Measurements from ENCODE around the gene LCE1F. TPM values are rescaled to one million over a fixed set of nuclear protein-coding genes. Genes with fewer than 3 reads are reported as not detected.

The LCE1F gene
- total RNA-seq = not detected

DNA sequence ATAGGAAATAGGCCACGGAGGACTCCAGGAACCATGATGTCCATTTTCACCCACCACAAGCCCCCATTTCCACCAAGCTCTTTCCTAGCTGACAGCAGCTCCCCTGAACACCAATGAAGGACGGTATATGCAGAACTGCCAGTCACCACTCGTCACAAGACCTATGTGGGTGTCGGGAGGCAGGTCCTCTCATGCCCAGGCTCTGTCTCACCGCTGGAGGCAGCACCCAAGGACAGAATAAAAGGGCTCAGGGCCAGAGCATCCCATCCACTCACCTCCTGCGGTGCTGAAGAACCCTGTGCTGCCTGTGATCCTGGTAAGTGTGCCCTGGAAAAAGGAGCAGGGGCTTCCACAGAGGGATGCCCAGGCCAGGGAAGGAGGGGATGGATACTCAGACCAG is at the start of gene LCE1F:
LCE1F (plus strand) TSS at position 266 of the 400 bp plus-strand sequence. CDS start 1,232 bp downstream, outside the sequence.
- DNase-seq = no peak
- no peak within 1 kb of the TSS for H3K4me3 Mint-ChIP-seq
- no peaks in the 10 kb centered on the region for H3K36me3 Mint-ChIP-seq (ENCODE audit: insufficient read depth)
- no peaks in the 10 kb centered on the region for H3K4me1 Mint-ChIP-seq (ENCODE audit: low read depth)
- H3K9me3 Mint-ChIP-seq = no peaks in the 10 kb centered on the region
- ATAC-seq = no peak
- H3K27me3 Mint-ChIP-seq (ENCODE audit: low read depth) = peaks cover 30% of the 10 kb centered on the region

GRCh38 chr1:152725261-152725660 is 49.7 kb upstream of the LCE1F start:
- Mint-ChIP-seq H3K27me3 (ENCODE audit: low read depth) (peaks cover 11% of the 10 kb centered on the region), H3K4me1 (ENCODE audit: low read depth) (no peaks in the 10 kb centered on the region), H3K4me3 (no peak overlapping the region), H3K9me3 (no peaks in the 10 kb centered on the region), H3K36me3 (ENCODE audit: insufficient read depth) (no peaks in the 10 kb centered on the region)
- ATAC-seq (no peak), DNase-seq (no peak)

GRCh38 chr1:152728986-152729385 is 46.0 kb upstream of the LCE1F start:
- DNase-seq = no peak
- Mint-ChIP-seq H3K9me3 (no peaks in the 10 kb centered on the region), H3K27me3 (ENCODE audit: low read depth) (peaks cover 16% of the 10 kb centered on the region), H3K36me3 (ENCODE audit: insufficient read depth) (no peaks in the 10 kb centered on the region), H3K4me1 (ENCODE audit: low read depth) (no peaks in the 10 kb centered on the region), H3K4me3 (no peak overlapping the region)
- no peak for ATAC-seq

DNA sequence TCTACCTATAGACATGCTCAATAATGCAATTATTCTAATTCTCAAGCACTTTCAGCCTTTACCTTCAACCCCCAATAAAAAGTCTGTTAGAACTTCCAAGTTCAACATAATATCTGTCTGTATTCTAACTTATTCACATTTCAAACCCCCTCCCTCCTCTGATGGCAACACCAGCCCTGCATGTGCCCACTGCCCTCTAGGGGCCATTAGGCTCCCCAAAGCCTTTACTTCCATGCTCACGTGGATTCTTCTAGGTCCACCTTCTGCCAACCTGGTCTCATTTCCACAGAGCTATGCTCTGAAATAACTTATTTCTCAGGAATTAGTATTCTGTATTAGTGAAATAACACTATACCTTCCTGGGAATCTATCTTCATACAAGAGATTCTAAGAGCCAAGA is 39.3 kb upstream of the LCE1F start:
- ATAC-seq (no peak), DNase-seq (no peak)
- Mint-ChIP-seq H3K9me3 (no peaks in the 10 kb centered on the region), H3K4me1 (ENCODE audit: low read depth) (no peaks in the 10 kb centered on the region), H3K4me3 (no peak overlapping the region), H3K36me3 (ENCODE audit: insufficient read depth) (no peaks in the 10 kb centered on the region), H3K27me3 (ENCODE audit: low read depth) (peaks cover 24% of the 10 kb centered on the region)

GRCh38 chr1:152737997-152738396 is 36.9 kb upstream of the LCE1F start:
- no peak for ATAC-seq
- DNase-seq = no peak
- H3K9me3 Mint-ChIP-seq = no peaks in the 10 kb centered on the region
- H3K4me3 Mint-ChIP-seq = no peak overlapping the region
- H3K4me1 Mint-ChIP-seq (ENCODE audit: low read depth) = no peaks in the 10 kb centered on the region
- peaks cover 20% of the 10 kb centered on the region for H3K27me3 Mint-ChIP-seq (ENCODE audit: low read depth)
- H3K36me3 Mint-ChIP-seq (ENCODE audit: insufficient read depth) = no peaks in the 10 kb centered on the region

DNA sequence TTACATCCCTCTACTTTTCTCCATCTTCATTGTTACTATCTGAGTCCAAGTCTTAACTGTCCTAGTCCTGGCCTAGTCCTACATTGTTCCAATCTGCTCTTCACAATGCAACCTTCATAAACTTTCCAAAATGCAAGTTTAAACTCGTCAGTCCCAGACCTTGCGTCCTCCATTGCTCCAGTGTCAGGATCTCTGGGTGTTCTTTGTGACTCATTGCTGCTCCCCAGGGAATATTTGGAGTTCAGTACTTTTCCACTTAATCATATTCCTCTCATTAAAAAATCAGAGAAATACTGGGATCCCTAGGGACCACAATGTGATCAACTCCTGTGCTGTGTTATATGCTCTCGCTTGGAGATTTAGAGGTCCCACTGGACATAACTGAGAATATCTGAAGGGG is 35.1 kb upstream of the LCE1F start:
- peaks cover 27% of the 10 kb centered on the region for H3K27me3 Mint-ChIP-seq (ENCODE audit: low read depth)

GRCh38 chr1:152741656-152742055 is 33.3 kb upstream of the LCE1F start:
- no peak for ATAC-seq

More for the DNA sequence above, 35.1 kb upstream of the LCE1F start:
- H3K36me3 Mint-ChIP-seq (ENCODE audit: insufficient read depth) = no peaks in the 10 kb centered on the region
- DNase-seq (no peak), ATAC-seq (no peak)
- H3K4me3 Mint-ChIP-seq = no peak overlapping the region
- no peaks in the 10 kb centered on the region for H3K9me3 Mint-ChIP-seq
- no peaks in the 10 kb centered on the region for H3K4me1 Mint-ChIP-seq (ENCODE audit: low read depth)

DNA sequence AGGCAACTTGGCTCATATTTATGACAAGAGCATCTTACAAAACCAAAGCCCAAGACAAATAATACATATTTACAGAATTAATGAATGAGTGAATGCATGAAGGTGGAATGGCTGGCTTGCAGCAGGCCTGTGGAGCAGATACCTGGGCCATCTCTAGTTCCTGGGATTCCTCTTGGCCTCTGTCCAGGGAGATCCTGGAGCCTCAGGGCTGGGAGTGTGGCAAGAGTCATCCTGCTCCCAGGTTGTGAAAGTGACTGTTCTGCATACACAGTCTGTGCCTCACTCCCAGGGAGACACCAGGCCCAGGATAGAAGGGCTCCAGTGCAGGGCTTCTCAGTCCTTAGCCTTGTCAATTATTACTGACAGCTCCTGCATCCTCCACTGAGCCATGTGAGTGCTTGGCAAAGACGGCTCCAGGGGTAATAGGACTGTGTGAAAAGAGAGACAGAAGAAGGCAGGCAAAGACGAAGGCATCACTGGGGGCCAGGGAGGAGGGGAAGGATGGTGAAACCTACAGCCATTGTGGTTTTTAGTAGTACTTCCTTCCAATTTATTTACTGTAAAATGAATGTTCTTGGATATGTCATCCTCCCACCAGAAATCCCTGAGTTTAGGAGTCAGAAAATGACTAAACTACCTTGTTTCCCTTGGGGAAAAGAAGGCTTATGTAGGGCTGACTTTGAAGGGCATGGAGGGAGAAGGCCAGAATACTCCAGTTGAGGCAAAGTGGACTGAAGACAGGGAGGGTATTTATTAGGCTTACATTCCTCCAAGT is 31.4 kb upstream of the LCE1F start:
- no peak for DNase-seq
- H3K27me3 Mint-ChIP-seq (ENCODE audit: low read depth) = peaks cover 20% of the 10 kb centered on the region
- H3K4me3 Mint-ChIP-seq = no peak overlapping the region
- H3K9me3 Mint-ChIP-seq = no peaks in the 10 kb centered on the region
- H3K4me1 Mint-ChIP-seq (ENCODE audit: low read depth) = no peaks in the 10 kb centered on the region
- H3K36me3 Mint-ChIP-seq (ENCODE audit: insufficient read depth) = no peaks in the 10 kb centered on the region
- no peak for ATAC-seq

More at GRCh38 chr1:152741656-152742055, 33.3 kb upstream of the LCE1F start:
- H3K36me3 Mint-ChIP-seq (ENCODE audit: insufficient read depth) = no peaks in the 10 kb centered on the region
- H3K27me3 Mint-ChIP-seq (ENCODE audit: low read depth) = peaks cover 22% of the 10 kb centered on the region
- no peak for DNase-seq
- no peak overlapping the region for H3K4me3 Mint-ChIP-seq
- no peaks in the 10 kb centered on the region for H3K4me1 Mint-ChIP-seq (ENCODE audit: low read depth)
- H3K9me3 Mint-ChIP-seq = no peaks in the 10 kb centered on the region

DNA sequence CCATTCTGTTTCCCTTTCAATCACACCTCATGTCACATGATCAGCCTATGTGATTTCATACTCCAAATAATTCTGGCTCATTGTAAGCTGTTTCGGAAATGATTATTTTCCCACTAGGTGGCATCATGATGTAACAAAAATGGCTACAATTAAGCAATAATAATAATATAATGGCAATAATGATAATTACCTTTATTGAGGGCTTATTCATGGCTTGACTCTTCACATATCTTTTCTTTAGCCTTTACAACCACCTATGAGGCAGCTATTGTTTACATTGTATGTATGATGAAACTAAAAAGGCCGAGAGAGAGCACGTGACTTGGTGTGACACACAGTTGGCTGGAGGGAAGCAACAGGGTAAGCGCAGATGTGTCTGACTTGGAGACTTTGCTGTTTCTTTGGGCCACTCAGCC is 29.6 kb upstream of the LCE1F start:
- no peaks in the 10 kb centered on the region for H3K4me1 Mint-ChIP-seq (ENCODE audit: low read depth)
- ATAC-seq = no peak
- H3K4me3 Mint-ChIP-seq = no peak overlapping the region
- peaks cover 24% of the 10 kb centered on the region for H3K27me3 Mint-ChIP-seq (ENCODE audit: low read depth)
- no peaks in the 10 kb centered on the region for H3K36me3 Mint-ChIP-seq (ENCODE audit: insufficient read depth)
- DNase-seq = no peak
- no peaks in the 10 kb centered on the region for H3K9me3 Mint-ChIP-seq

DNA sequence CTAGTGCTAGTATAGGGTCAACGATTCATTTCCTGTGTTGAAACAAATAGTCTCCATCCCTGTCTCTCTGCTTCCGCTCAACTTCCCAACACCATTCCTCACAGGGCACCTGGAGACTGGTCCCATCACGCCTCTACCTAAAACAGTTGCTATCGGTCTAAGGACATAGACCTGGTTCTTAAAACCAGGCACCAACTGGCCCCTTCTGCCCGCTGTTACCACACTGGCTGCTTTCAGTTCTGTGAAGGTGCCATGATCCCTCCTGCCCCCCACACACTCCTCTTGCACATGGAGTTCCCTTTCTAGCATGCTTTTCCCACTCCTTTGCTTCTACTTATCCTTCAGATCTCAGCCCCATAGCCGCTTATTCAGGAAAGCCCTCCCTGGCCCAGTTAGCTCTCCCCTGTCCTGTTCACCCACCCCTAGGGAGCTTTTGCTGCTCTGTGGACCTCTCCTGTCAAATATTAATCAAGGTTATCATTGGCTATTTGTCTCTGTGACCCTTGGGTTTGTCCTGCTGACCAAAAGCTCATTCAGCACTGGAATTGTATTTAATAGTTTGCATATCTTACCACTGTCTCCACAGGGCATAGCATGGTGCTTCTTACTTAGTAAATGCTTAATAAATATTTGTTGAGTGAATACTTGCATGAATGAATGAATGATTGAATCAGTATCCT is 29.0 kb upstream of the LCE1F start:
- peaks cover 29% of the 10 kb centered on the region for H3K27me3 Mint-ChIP-seq (ENCODE audit: low read depth)
- H3K4me3 Mint-ChIP-seq = no peak overlapping the region
- no peak for ATAC-seq
- no peaks in the 10 kb centered on the region for H3K9me3 Mint-ChIP-seq
- H3K36me3 Mint-ChIP-seq (ENCODE audit: insufficient read depth) = no peaks in the 10 kb centered on the region
- no peak for DNase-seq
- no peaks in the 10 kb centered on the region for H3K4me1 Mint-ChIP-seq (ENCODE audit: low read depth)

DNA sequence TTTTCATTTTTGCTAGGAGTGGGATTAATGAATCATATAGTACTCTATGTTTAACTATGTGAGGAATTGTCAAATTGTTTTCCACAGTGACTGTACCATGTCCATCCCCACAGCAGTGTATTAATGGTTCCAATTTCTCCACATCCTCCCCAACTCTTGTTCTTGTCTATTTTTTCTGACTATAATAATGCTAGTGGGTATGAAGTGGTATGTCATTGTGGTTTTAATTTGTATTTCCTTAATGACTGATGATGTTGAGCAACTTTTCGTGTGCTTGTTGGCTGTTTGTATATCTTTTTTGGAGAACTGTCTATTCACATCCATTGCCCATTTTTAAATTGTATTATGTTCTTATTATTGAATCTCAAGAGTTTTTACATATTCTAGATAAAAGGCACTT is 27.1 kb upstream of the LCE1F start:
- Mint-ChIP-seq H3K9me3 (no peaks in the 10 kb centered on the region), H3K4me3 (no peak overlapping the region), H3K27me3 (ENCODE audit: low read depth) (peaks cover 36% of the 10 kb centered on the region), H3K4me1 (ENCODE audit: low read depth) (no peaks in the 10 kb centered on the region), H3K36me3 (ENCODE audit: insufficient read depth) (no peaks in the 10 kb centered on the region)
- ATAC-seq = no peak
- DNase-seq = no peak

- Mint-ChIP-seq H3K36me3 (ENCODE audit: insufficient read depth) (no peaks in the 10 kb centered on the region), H3K27me3 (ENCODE audit: low read depth) (peaks cover 24% of the 10 kb centered on the region), H3K9me3 (no peaks in the 10 kb centered on the region), H3K4me1 (ENCODE audit: low read depth) (no peaks in the 10 kb centered on the region), H3K4me3 (no peak overlapping the region)
- no peak for DNase-seq
- ATAC-seq = peak; percentile 32 to 43
Observed at GRCh38 chr1:152752225-152752624, 22.7 kb upstream of the LCE1F start.

- no peaks in the 10 kb centered on the region for H3K4me1 Mint-ChIP-seq (ENCODE audit: low read depth)
- H3K4me3 Mint-ChIP-seq = no peak overlapping the region
- H3K9me3 Mint-ChIP-seq = no peaks in the 10 kb centered on the region
- peaks cover 22% of the 10 kb centered on the region for H3K27me3 Mint-ChIP-seq (ENCODE audit: low read depth)
- DNase-seq = no peak
- H3K36me3 Mint-ChIP-seq (ENCODE audit: insufficient read depth) = no peaks in the 10 kb centered on the region
- ATAC-seq = no peak
Observed at GRCh38 chr1:152753586-152753985, 21.4 kb upstream of the LCE1F start.

- Mint-ChIP-seq H3K4me1 (ENCODE audit: low read depth) (no peaks in the 10 kb centered on the region), H3K36me3 (ENCODE audit: insufficient read depth) (no peaks in the 10 kb centered on the region), H3K27me3 (ENCODE audit: low read depth) (peaks cover 21% of the 10 kb centered on the region), H3K4me3 (no peak overlapping the region), H3K9me3 (no peaks in the 10 kb centered on the region)
- ATAC-seq (no peak), DNase-seq (no peak)
Observed at GRCh38 chr1:152756872-152757271, 18.1 kb upstream of the LCE1F start.

GRCh38 chr1:152757747-152758146 is 17.2 kb upstream of the LCE1F start, which contains the start of gene KPRP:
TSS of gene KPRP (plus strand) at chr1:152758025. CDS start at chr1:152759589, 1,564 bp downstream.
- Mint-ChIP-seq H3K36me3 (ENCODE audit: insufficient read depth) (no peaks in the 10 kb centered on the region), H3K4me1 (ENCODE audit: low read depth) (no peaks in the 10 kb centered on the region)

More at GRCh38 chr1:152757747-152758146, 17.2 kb upstream of the LCE1F start, which contains the start of gene KPRP:
- no peaks in the 10 kb centered on the region for H3K9me3 Mint-ChIP-seq
- H3K4me3 Mint-ChIP-seq = no peak within 1 kb of the TSS
- peaks cover 22% of the 10 kb centered on the region for H3K27me3 Mint-ChIP-seq (ENCODE audit: low read depth)
- ATAC-seq = no peak
- no peak for DNase-seq

All from activated T-cell treated with anti-CD3 and anti-CD28 coated beads, Interleukin-2, amount 50 U/mL, for 4 hours (primary cell).